Measurements from ENCODE around the gene XPO4. TPM values are rescaled to one million over a fixed set of nuclear protein-coding genes. Genes with fewer than 3 reads are reported as not detected.
"Not testable (repeated sequence)": the region's sequence is repeated elsewhere in the genome, so short reads cannot be mapped to it uniquely, and the experiment has no call there.

The XPO4 gene
- total RNA-seq, 1 experiment from 2014 or later: 36.3 TPM

DNA sequence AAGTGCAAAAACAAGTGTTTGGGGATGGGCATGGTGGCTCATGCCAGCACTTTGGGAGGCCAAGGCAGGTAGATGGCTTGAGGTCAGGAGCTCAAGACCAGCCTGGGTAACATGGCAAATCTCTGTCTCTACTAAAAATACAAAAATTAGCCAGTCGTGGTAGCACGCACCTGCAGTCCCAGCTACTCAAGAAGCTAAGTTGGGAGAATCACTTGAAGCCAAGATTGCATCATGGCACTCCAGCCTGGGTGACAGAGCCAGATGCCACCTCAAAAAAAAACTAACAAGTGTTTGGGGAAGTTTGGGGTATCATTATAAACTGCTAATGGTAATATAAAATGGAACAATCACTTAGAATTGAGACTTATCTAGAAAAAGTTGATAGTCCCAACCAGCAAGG, 24.6 kb downstream of the XPO4 start:
- Histone ChIP-seq H3K9me2 (replicated peaks; ENCODE audit: insufficient read depth, low read length) (no peaks in the 10 kb centered on the region), H3K9me3 (ENCODE audit: low read length) (no peaks in the 10 kb centered on the region), H3K79me2 (ENCODE audit: low read length) (peaks cover 100% of the 10 kb centered on the region), H3K9ac (ENCODE audit: low read length) (no peak overlapping the region), H3K4me1 (ENCODE audit: low read length) (peaks cover 10% of the 10 kb centered on the region), H4K20me1 (ENCODE audit: insufficient read depth, low read depth, low read length) (peaks cover 11% of the 10 kb centered on the region; the same call in 1 of the 2 replicates), H3K36me3 (ENCODE audit: insufficient read depth, low read length) (peaks cover 12% of the 10 kb centered on the region), H2AFZ (ENCODE audit: low read length) (no peak overlapping the region), H3K27me3 (ENCODE audit: low read length) (no peaks in the 10 kb centered on the region), H3K4me2 (ENCODE audit: low read depth, low read length, poor library complexity, severe bottlenecking) (no peak overlapping the region), H3K27ac (ENCODE audit: low read length) (no peak overlapping the region; the same call in 1 of the 2 replicates), H3K4me3 (ENCODE audit: low read length) (no peak overlapping the region)
- no peak for DNase-seq

DNA sequence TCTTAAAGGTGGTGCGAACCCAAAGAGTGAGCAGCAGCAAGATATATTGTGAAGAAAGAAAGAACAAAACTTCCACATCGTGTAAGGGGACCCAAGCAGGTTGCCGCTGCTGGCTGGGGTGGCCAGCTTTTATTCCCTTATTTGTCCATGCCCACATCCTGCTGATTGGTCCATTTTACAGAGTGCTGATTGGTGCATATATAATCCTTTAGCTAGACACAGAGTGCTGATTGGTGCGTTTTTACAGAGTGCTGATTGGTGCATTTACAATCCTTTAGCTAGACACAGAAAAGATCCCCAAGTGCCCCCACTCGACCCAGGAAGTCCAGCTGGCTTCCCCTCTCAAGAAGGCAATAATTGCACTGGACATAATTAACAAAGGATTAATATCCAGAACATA, 25.7 kb downstream of the XPO4 start:
- H3K9me3 ChIP-seq (ENCODE audit: low read length); H3K9me2 ChIP-seq (replicated peaks; ENCODE audit: insufficient read depth, low read length); H3K4me3 ChIP-seq (ENCODE audit: low read length); H3K9ac ChIP-seq (ENCODE audit: low read length); H3K4me2 ChIP-seq (ENCODE audit: low read depth, low read length, poor library complexity, severe bottlenecking); H2AFZ ChIP-seq (ENCODE audit: low read length); DNase-seq; H3K27ac ChIP-seq (ENCODE audit: low read length); H3K27me3 ChIP-seq (ENCODE audit: low read length): not testable (repeated sequence)
- H4K20me1 ChIP-seq (ENCODE audit: insufficient read depth, low read depth, low read length): peaks cover 22% of the 10 kb centered on the region
- peaks cover 100% of the 10 kb centered on the region for H3K79me2 ChIP-seq (ENCODE audit: low read length)
- peaks cover 10% of the 10 kb centered on the region for H3K4me1 ChIP-seq (ENCODE audit: low read length)
- peaks cover 12% of the 10 kb centered on the region for H3K36me3 ChIP-seq (ENCODE audit: insufficient read depth, low read length)

GRCh38 chr13:20874439-20874838, 28.1 kb downstream of the XPO4 start:
- peaks cover 12% of the 10 kb centered on the region for H3K36me3 ChIP-seq (ENCODE audit: insufficient read depth, low read length)
- not testable (repeated sequence) for H3K27ac ChIP-seq (ENCODE audit: low read length); H2AFZ ChIP-seq (ENCODE audit: low read length); H3K9me2 ChIP-seq (replicated peaks; ENCODE audit: insufficient read depth, low read length); DNase-seq; H3K9me3 ChIP-seq (ENCODE audit: low read length); H3K27me3 ChIP-seq (ENCODE audit: low read length); H3K4me2 ChIP-seq (ENCODE audit: low read depth, low read length, poor library complexity, severe bottlenecking); H3K9ac ChIP-seq (ENCODE audit: low read length); H3K4me3 ChIP-seq (ENCODE audit: low read length)
- H3K4me1 ChIP-seq (ENCODE audit: low read length): peaks cover 10% of the 10 kb centered on the region
- peaks cover 23% of the 10 kb centered on the region for H4K20me1 ChIP-seq (ENCODE audit: insufficient read depth, low read depth, low read length)
- peaks cover 100% of the 10 kb centered on the region for H3K79me2 ChIP-seq (ENCODE audit: low read length)

DNA sequence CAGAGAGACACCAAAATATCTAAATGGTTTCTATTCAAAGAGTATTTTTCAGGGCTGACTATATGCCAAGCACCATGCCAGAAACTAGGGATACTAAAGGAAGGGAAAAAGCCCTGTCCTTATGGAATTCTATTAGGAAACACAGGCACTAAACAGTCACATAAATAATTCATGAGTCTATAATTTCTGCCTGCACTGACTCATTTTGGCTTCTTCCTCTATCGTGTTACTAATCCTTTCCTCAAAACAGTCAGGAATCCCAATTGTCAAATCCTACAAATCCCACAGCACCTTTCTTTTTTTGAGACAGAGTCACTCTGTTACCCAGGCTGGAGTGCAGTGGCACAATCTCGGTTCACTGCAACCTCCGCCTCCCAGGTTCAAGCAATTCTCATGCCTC, 29.2 kb downstream of the XPO4 start:
- peaks cover 100% of the 10 kb centered on the region for H3K79me2 ChIP-seq (ENCODE audit: low read length)
- no peak overlapping the region for H3K4me3 ChIP-seq (ENCODE audit: low read length)
- H3K9me3 ChIP-seq (ENCODE audit: low read length): no peaks in the 10 kb centered on the region
- peaks cover 23% of the 10 kb centered on the region for H4K20me1 ChIP-seq (ENCODE audit: insufficient read depth, low read depth, low read length)
- H3K36me3 ChIP-seq (ENCODE audit: insufficient read depth, low read length): peaks cover 12% of the 10 kb centered on the region
- no peak overlapping the region for H3K9ac ChIP-seq (ENCODE audit: low read length)
- H3K9me2 ChIP-seq (replicated peaks; ENCODE audit: insufficient read depth, low read length): no peaks in the 10 kb centered on the region
- DNase-seq: no peak
- no peak overlapping the region for H3K27ac ChIP-seq (ENCODE audit: low read length)
- no peak overlapping the region for H2AFZ ChIP-seq (ENCODE audit: low read length)
- H3K27me3 ChIP-seq (ENCODE audit: low read length): no peaks in the 10 kb centered on the region
- peaks cover 10% of the 10 kb centered on the region for H3K4me1 ChIP-seq (ENCODE audit: low read length)
- no peak overlapping the region for H3K4me2 ChIP-seq (ENCODE audit: low read depth, low read length, poor library complexity, severe bottlenecking)

- H3K36me3 ChIP-seq (ENCODE audit: insufficient read depth, low read length): 0 out of 2 replicates have a peak, but pooled peaks cover 5% of the 10 kb centered on the region
- H3K4me1 ChIP-seq (ENCODE audit: low read length): no peaks in the 10 kb centered on the region
- H2AFZ ChIP-seq (ENCODE audit: low read length): no peak overlapping the region
- no peaks in the 10 kb centered on the region for H3K9me2 ChIP-seq (replicated peaks; ENCODE audit: insufficient read depth, low read length)
- peaks cover 15% of the 10 kb centered on the region for H4K20me1 ChIP-seq (ENCODE audit: insufficient read depth, low read depth, low read length)
- no peaks in the 10 kb centered on the region for H3K9me3 ChIP-seq (ENCODE audit: low read length)
- peaks cover 100% of the 10 kb centered on the region for H3K79me2 ChIP-seq (ENCODE audit: low read length)
- H3K9ac ChIP-seq (ENCODE audit: low read length): no peak overlapping the region
- H3K4me2 ChIP-seq (ENCODE audit: low read depth, low read length, poor library complexity, severe bottlenecking): no peak overlapping the region
- H3K4me3 ChIP-seq (ENCODE audit: low read length): no peak overlapping the region
- no peak for DNase-seq
- no peak overlapping the region for H3K27ac ChIP-seq (ENCODE audit: low read length)
- H3K27me3 ChIP-seq (ENCODE audit: low read length): no peaks in the 10 kb centered on the region
Observed at GRCh38 chr13:20870829-20871228, 31.7 kb downstream of the XPO4 start.

GRCh38 chr13:20869540-20869939, 33.0 kb downstream of the XPO4 start:
- H3K4me1 ChIP-seq (ENCODE audit: low read length): no peaks in the 10 kb centered on the region
- no peak overlapping the region for H3K4me2 ChIP-seq (ENCODE audit: low read depth, low read length, poor library complexity, severe bottlenecking)
- H3K9me2 ChIP-seq (replicated peaks; ENCODE audit: insufficient read depth, low read length): no peaks in the 10 kb centered on the region
- no peaks in the 10 kb centered on the region for H3K9me3 ChIP-seq (ENCODE audit: low read length)
- no peak overlapping the region for H3K9ac ChIP-seq (ENCODE audit: low read length)
- DNase-seq: no peak
- H3K27ac ChIP-seq (ENCODE audit: low read length): no peak overlapping the region
- peaks cover 100% of the 10 kb centered on the region for H3K79me2 ChIP-seq (ENCODE audit: low read length)
- peaks cover 15% of the 10 kb centered on the region for H4K20me1 ChIP-seq (ENCODE audit: insufficient read depth, low read depth, low read length)
- H3K27me3 ChIP-seq (ENCODE audit: low read length): no peaks in the 10 kb centered on the region
- no peak overlapping the region for H2AFZ ChIP-seq (ENCODE audit: low read length)
- 0 out of 2 replicates have a peak, but pooled peaks cover 5% of the 10 kb centered on the region for H3K36me3 ChIP-seq (ENCODE audit: insufficient read depth, low read length)
- no peak overlapping the region for H3K4me3 ChIP-seq (ENCODE audit: low read length)

DNA sequence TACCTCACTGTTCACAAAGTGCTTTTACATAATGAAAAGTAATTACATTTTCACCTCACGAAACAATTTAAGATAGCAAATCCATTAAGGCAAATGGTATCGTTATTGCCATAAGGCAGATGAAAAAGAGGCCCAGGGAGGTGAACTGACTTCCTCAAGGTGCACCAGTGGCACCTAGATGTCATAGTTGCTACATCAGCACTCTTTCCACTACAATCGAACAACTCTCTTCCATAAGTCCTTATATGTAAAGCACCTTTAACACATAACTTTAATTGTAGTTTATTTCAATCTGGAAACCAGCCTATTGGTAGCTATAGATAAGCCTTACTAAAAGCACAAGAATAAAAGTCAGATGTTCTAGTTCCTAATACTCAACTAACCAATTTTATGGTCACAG, 35.1 kb downstream of the XPO4 start:
- Histone ChIP-seq H3K4me1 (ENCODE audit: low read length) (no peaks in the 10 kb centered on the region), H3K9me3 (ENCODE audit: low read length) (no peaks in the 10 kb centered on the region), H3K4me2 (ENCODE audit: low read depth, low read length, poor library complexity, severe bottlenecking) (no peak overlapping the region), H3K9ac (ENCODE audit: low read length) (no peak overlapping the region), H3K79me2 (ENCODE audit: low read length) (peaks cover 98% of the 10 kb centered on the region), H3K27me3 (ENCODE audit: low read length) (no peaks in the 10 kb centered on the region), H3K36me3 (ENCODE audit: insufficient read depth, low read length) (peaks cover 10% of the 10 kb centered on the region; the same call in 1 of the 2 replicates), H2AFZ (ENCODE audit: low read length) (no peak overlapping the region), H3K4me3 (ENCODE audit: low read length) (no peak overlapping the region), H3K9me2 (replicated peaks; ENCODE audit: insufficient read depth, low read length) (no peaks in the 10 kb centered on the region), H3K27ac (ENCODE audit: low read length) (no peak overlapping the region), H4K20me1 (ENCODE audit: insufficient read depth, low read depth, low read length) (peaks cover 6% of the 10 kb centered on the region; the same call in 1 of the 2 replicates)
- no peak for DNase-seq

DNA sequence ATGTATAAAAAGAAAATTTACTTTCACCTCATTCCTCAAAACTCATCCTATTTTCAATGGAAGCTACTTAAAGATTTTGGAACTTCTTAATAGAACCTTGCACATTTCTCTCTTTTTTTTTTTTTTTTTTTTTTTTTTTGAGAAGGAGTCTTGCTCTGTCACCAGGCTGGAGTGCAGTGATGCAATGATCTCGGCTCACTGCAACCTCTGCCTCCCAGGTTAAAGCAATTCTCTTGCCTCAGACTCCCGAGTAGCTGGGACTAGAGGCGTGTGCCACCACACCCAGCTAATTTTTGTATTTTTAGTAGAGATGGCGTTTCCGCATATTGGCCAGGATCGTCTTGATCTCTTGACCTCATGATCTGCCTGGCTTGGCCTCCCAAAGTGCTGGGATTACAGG, 40.9 kb downstream of the XPO4 start:
- not testable (repeated sequence) for H2AFZ ChIP-seq (ENCODE audit: low read length); H3K27me3 ChIP-seq (ENCODE audit: low read length); H4K20me1 ChIP-seq (ENCODE audit: insufficient read depth, low read depth, low read length); H3K9me3 ChIP-seq (ENCODE audit: low read length); H3K27ac ChIP-seq (ENCODE audit: low read length); H3K4me1 ChIP-seq (ENCODE audit: low read length); H3K9ac ChIP-seq (ENCODE audit: low read length); H3K9me2 ChIP-seq (replicated peaks; ENCODE audit: insufficient read depth, low read length); H3K4me3 ChIP-seq (ENCODE audit: low read length); DNase-seq; H3K4me2 ChIP-seq (ENCODE audit: low read depth, low read length, poor library complexity, severe bottlenecking)
- Histone ChIP-seq H3K79me2 (ENCODE audit: low read length) (peaks cover 79% of the 10 kb centered on the region), H3K36me3 (ENCODE audit: insufficient read depth, low read length) (peaks cover 15% of the 10 kb centered on the region; the same call in 1 of the 2 replicates)

- no peak overlapping the region for H2AFZ ChIP-seq (ENCODE audit: low read length)
- H3K27me3 ChIP-seq (ENCODE audit: low read length): no peaks in the 10 kb centered on the region
- no peaks in the 10 kb centered on the region for H3K4me1 ChIP-seq (ENCODE audit: low read length)
- H3K9me3 ChIP-seq (ENCODE audit: low read length): no peaks in the 10 kb centered on the region
- H3K79me2 ChIP-seq (ENCODE audit: low read length): peaks cover 79% of the 10 kb centered on the region
- no peak overlapping the region for H3K27ac ChIP-seq (ENCODE audit: low read length)
- DNase-seq: no peak
- H3K9me2 ChIP-seq (replicated peaks; ENCODE audit: insufficient read depth, low read length): no peaks in the 10 kb centered on the region
- H3K4me3 ChIP-seq (ENCODE audit: low read length): no peak overlapping the region
- no peak overlapping the region for H3K9ac ChIP-seq (ENCODE audit: low read length)
- H3K4me2 ChIP-seq (ENCODE audit: low read depth, low read length, poor library complexity, severe bottlenecking): no peak overlapping the region
- no peaks in the 10 kb centered on the region for H4K20me1 ChIP-seq (ENCODE audit: insufficient read depth, low read depth, low read length)
- peaks cover 20% of the 10 kb centered on the region; the same call in 1 of the 2 replicates for H3K36me3 ChIP-seq (ENCODE audit: insufficient read depth, low read length)
Observed at GRCh38 chr13:20860844-20861243, 41.7 kb downstream of the XPO4 start.

All from Karpas-422 (cell line).